Raji (cell line): ENCODE measurements around the gene ZBTB4.

ENCODE experiments used
- POLR2A ChIP-seq: IDR thresholded peaks from 2 replicates; pipeline ENCODE4 v1.6.1; 2011; ENCODE audit warnings: low read depth, low read length, control low read depth; ENCODE audit not compliant: insufficient read depth

ZBTB4 gene

GRCh38 chr17:7478276-7479212, 887 bp downstream of the ZBTB4 start:
- no peak for TF ChIP-seq POLR2A

GRCh38 chr17:7477392-7478275, 1.8 kb downstream of the ZBTB4 start:
- TF ChIP-seq POLR2A = no peak

GRCh38 chr17:7476951-7477350, 2.5 kb downstream of the ZBTB4 start:
- TF ChIP-seq POLR2A = no peak

GRCh38 chr17:7476494-7476893, 2.9 kb downstream of the ZBTB4 start:
- no peak for TF ChIP-seq POLR2A

- TF ChIP-seq POLR2A = no peak
These were observed 3.5 kb downstream of the ZBTB4 start for GRCh38 chr17:7475764-7476422.

- TF ChIP-seq POLR2A = no peak
These were observed 7.7 kb downstream of the ZBTB4 start for GRCh38 chr17:7471729-7472128.

GRCh38 chr17:7468804-7469389, 10.5 kb downstream of the ZBTB4 start:
- TF ChIP-seq POLR2A = no peak

- TF ChIP-seq POLR2A = no peak
These were observed 11.1 kb downstream of the ZBTB4 start for GRCh38 chr17:7468290-7468689.

- no peak for TF ChIP-seq POLR2A
These were observed 11.9 kb downstream of the ZBTB4 start for GRCh38 chr17:7467498-7467897.

GRCh38 chr17:7466639-7467341, 12.6 kb downstream of the ZBTB4 start:
- no peak for TF ChIP-seq POLR2A

- TF ChIP-seq POLR2A = no peak
These were observed 13.2 kb downstream of the ZBTB4 start for GRCh38 chr17:7466318-7466638.

- no peak for TF ChIP-seq POLR2A
These were observed 13.7 kb downstream of the ZBTB4 start for GRCh38 chr17:7465597-7466275.

GRCh38 chr17:7464081-7464480, 15.3 kb downstream of the ZBTB4 start:
- TF ChIP-seq POLR2A = no peak

- TF ChIP-seq POLR2A = no peak
These were observed 16.0 kb downstream of the ZBTB4 start for GRCh38 chr17:7463372-7463846.
